Activated CD8-positive, alpha-beta T cell treated with anti-CD3 and anti-CD28 coated beads for 36 hours (primary cell): ENCODE results near the gene LINC00305. TPM values are rescaled to one million over a fixed set of nuclear protein-coding genes. Genes with fewer than 3 reads are reported as not detected.

Experiments
- ATAC-seq: fragments of 200-7000 bp; cut with Tn5 transposase; one replicate; pipeline ENCODE4 v1.10.0; 2021; ENCODE audit warnings: mild to moderate bottlenecking, moderate library complexity
- CTCF ChIA-PET: fragments of 350-600 bp; sonication (Branson Sonifier 250); formaldehyde crosslinking; loops from one replicate; lab custom pipeline; 2021; ENCODE audit warnings: antibody characterized with exemption; lab: Charles Lee
- POLR2A ChIA-PET: fragments of 350-600 bp; sonication (Branson Sonifier 250); formaldehyde crosslinking; loops from one replicate; lab custom pipeline; 2021; ENCODE audit warnings: antibody characterized with exemption; lab: Charles Lee
- DNase-seq: peaks from one replicate; pipeline ENCODE4 v3.0.0-alpha.2; 2020
- H3K27ac Mint-ChIP-seq: one replicate; pipeline ENCODE4 v1.8.0; 2021; ENCODE audit warnings: mild to moderate bottlenecking, mixed read lengths
- H3K27me3 Mint-ChIP-seq: one replicate; pipeline ENCODE4 v1.8.0; 2021; ENCODE audit warnings: mixed read lengths
- H3K36me3 Mint-ChIP-seq: one replicate; pipeline ENCODE4 v1.8.0; 2021; ENCODE audit warnings: low read depth, mixed read lengths
- H3K4me1 Mint-ChIP-seq: one replicate; pipeline ENCODE4 v1.8.0; 2021; ENCODE audit warnings: low read depth, mixed read lengths
- H3K4me3 Mint-ChIP-seq: one replicate; pipeline ENCODE4 v1.8.0; 2021; ENCODE audit warnings: mild to moderate bottlenecking, moderate library complexity, mixed read lengths
- H3K9me3 Mint-ChIP-seq: one replicate; pipeline ENCODE4 v1.8.0; 2021; ENCODE audit warnings: mixed read lengths
- intact Hi-C: fragments of 100-400 bp; cut with micrococcal nuclease; formaldehyde crosslinking; loops from one replicate; pipeline ENCODE4 v1.10.0; 2022
- total RNA-seq, 2 experiments: library from RNA; stranded (reverse); gene quantifications; one replicate each; pipeline ENCODE4 v1.2.3, GENCODE V29; 2021
- TF ChIP-seq, protein P1 (sequence below): fragments of 200-600 bp; IDR thresholded peaks from one replicate; pipeline ENCODE4 v1.8.0; 2022; ENCODE audit warnings: antibody characterized with exemption, mild to moderate bottlenecking

The LINC00305 gene
- total RNA-seq, 2 experiments from 2014 or later, result not detected

DNA sequence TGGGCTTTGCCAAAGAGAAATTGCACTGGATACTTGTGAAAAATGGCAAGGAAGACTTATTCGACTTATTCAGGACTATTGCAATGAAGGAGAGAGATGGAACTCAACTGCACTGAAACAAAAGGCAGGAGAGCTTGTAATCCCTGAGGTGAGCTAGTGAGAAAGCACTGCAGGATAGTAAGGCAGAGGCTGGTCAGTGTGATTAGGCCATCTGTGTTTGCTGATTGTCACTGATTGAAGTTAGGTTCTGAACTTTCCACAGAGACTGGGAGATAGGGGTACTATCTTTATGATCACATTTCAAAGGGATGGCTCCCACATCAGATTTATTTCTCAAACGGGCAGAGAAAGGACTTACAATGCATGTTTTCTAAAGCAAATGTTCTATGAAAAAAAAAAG, 96.1 kb downstream of the LINC00305 start:
- intact Hi-C loops, result no loop called here
- CTCF ChIA-PET, result no interaction called here

DNA sequence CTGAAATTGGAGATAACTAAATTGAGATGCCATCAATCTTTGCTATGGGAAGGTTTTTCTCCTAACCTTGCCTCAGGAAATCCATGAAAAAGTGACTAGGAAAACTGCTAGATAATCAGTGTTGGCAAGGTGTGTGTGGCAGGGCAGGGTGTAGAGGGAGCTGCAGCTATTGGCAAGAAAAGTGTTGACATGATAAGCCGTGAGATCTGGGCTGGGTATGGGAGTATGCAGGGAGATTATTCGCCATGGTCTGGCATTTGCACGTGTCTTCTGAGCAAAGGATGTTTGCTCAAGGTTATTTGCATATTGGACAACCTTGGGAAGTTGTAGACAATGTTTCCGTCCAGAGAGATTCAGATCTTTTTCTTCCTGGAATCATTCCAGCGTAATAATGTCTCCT, 104.3 kb downstream of the LINC00305 start:
- no peaks in the 10 kb centered on the region for H3K4me1 Mint-ChIP-seq
- intact Hi-C loops, result no loop called here

More for the DNA sequence above, 96.1 kb downstream of the LINC00305 start:
- no peaks in the 10 kb centered on the region for H3K36me3 Mint-ChIP-seq
- no peak for ATAC-seq
- DNase-seq, result no peak
- no peak overlapping the region for H3K4me3 Mint-ChIP-seq
- H3K9me3 Mint-ChIP-seq, result no peaks in the 10 kb centered on the region
- no peaks in the 10 kb centered on the region for H3K27me3 Mint-ChIP-seq
- POLR2A ChIA-PET, result no interaction called here
- TF ChIP-seq, protein P1, sequence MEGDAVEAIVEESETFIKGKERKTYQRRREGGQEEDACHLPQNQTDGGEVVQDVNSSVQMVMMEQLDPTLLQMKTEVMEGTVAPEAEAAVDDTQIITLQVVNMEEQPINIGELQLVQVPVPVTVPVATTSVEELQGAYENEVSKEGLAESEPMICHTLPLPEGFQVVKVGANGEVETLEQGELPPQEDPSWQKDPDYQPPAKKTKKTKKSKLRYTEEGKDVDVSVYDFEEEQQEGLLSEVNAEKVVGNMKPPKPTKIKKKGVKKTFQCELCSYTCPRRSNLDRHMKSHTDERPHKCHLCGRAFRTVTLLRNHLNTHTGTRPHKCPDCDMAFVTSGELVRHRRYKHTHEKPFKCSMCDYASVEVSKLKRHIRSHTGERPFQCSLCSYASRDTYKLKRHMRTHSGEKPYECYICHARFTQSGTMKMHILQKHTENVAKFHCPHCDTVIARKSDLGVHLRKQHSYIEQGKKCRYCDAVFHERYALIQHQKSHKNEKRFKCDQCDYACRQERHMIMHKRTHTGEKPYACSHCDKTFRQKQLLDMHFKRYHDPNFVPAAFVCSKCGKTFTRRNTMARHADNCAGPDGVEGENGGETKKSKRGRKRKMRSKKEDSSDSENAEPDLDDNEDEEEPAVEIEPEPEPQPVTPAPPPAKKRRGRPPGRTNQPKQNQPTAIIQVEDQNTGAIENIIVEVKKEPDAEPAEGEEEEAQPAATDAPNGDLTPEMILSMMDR, result no peak
- no peaks in the 10 kb centered on the region for H3K4me1 Mint-ChIP-seq
- H3K27ac Mint-ChIP-seq, result no peak overlapping the region

DNA sequence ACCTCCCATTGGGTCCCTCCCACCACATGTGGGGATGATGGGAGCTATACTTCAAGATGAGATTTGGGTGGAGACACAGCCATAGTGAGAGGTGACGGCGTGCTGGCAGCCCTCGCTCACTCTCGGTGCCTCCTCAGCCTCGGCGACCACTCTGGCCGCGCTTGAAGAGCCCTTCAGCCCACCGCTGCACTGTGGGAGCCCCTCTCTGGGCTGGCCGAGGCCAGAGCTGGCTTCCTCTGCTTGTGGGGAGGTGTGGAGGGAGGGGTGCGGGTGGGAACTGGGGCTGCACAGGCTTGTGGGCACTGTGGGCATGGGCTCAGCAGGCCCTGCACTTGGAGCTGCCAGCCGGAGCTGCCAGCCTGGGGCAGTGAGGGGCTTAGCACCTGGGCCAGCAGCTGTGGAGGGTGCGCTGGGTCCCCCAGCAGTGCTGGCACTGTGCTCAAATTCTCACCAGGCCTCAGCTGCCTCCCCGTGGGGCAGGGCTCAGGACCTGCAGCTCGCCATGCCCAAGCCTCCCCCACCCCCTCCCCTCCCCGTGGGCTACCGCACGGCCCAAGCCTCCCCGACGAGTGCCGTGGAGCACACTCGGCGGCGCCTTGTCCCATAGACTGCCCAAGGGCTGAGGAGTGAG, 106.0 kb downstream of the LINC00305 start:
- Mint-ChIP-seq H3K27ac (no peak overlapping the region), H3K9me3 (no peaks in the 10 kb centered on the region), H3K4me1 (no peaks in the 10 kb centered on the region), H3K27me3 (no peaks in the 10 kb centered on the region), H3K4me3 (no peak overlapping the region), H3K36me3 (no peaks in the 10 kb centered on the region)
- POLR2A ChIA-PET, result no interaction called here
- intact Hi-C loops, result no loop called here
- CTCF ChIA-PET, result interaction anchor here (1.7 kb wide), 1 partner anchor 8 kb away, joined by 5 read pairs; no protein-coding TSS in a partner anchor
- ATAC-seq (no peak), DNase-seq (no peak)
- TF ChIP-seq, protein P1, result no peak

More for the DNA sequence above, 104.3 kb downstream of the LINC00305 start:
- no peaks in the 10 kb centered on the region for H3K36me3 Mint-ChIP-seq
- no peaks in the 10 kb centered on the region for H3K9me3 Mint-ChIP-seq
- no peaks in the 10 kb centered on the region for H3K27me3 Mint-ChIP-seq
- DNase-seq (no peak), ATAC-seq (no peak)
- TF ChIP-seq, protein P1, result no peak
- H3K4me3 Mint-ChIP-seq, result no peak overlapping the region
- no peak overlapping the region for H3K27ac Mint-ChIP-seq
- CTCF ChIA-PET, result interaction anchor here (0.5 to 1.7 kb wide), 3 partner anchors 10 to 917 kb away, joined by 3 to 5 read pairs (median 3); no protein-coding TSS in a partner anchor
- POLR2A ChIA-PET, result no interaction called here

DNA sequence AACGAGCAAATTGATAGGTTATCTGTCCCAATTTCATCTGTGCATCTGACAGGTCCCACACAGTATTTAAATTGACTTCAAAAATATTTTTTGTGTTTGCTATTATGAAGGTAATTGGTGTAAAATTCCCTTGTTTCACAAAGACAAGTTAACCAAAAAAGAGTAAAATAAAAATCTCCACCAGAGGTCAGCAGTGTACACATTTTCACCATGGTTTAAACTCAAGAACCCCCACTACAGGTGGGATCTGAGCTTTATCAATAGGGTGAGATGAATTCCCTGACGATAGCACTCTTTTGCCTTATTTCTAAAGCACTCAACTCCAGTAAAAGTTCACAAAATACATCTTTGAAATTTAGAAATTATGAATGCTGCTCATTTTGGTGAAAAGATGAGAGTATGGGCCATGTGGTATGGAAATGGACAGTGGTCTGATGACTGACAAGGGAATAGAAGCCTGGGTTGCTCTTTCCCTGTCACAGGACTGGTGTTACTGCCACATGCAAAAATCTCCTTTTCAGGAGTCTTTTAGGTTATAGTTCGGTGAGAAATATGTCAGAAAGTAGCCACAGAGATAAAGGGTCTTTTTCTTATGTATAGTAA, 111.0 kb downstream of the LINC00305 start:
- intact Hi-C loops, result no loop called here
- no peak for DNase-seq
- ChIA-PET CTCF (interaction anchor here (0.8 to 1.7 kb wide), 13 partner anchors 10 to 756 kb away, joined by 3 to 5 read pairs (median 3); no protein-coding TSS in a partner anchor), POLR2A (no interaction called here)
- TF ChIP-seq, protein P1, result peak; percentile 78
- no peaks in the 10 kb centered on the region for H3K9me3 Mint-ChIP-seq
- no peak for ATAC-seq
- no peaks in the 10 kb centered on the region for H3K36me3 Mint-ChIP-seq
- H3K4me1 Mint-ChIP-seq, result no peaks in the 10 kb centered on the region
- H3K27me3 Mint-ChIP-seq, result peaks cover 2% of the 10 kb centered on the region
- H3K4me3 Mint-ChIP-seq, result no peak overlapping the region
- H3K27ac Mint-ChIP-seq, result no peak overlapping the region

DNA sequence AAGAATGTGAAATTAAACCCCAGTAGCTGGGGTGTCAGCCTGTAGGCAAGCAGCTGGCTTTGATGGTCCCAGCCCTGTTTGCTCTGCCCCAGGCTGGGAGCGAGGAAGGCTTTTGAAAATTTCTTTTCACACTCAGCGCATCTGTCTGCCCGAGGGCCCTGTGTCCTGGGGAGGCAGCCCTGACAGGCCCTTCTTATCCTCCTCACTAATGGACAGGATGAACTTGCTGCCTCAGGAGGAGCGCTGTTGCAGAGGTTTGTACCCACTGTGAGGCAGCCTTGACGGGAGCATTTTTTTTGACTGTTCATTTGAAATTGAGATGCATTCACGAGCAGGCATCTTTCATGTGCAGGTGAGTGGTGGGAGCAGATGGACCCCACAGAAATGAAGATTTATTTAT, 116.6 kb downstream of the LINC00305 start:
- TF ChIP-seq, protein P1, result no peak
- H3K9me3 Mint-ChIP-seq, result no peaks in the 10 kb centered on the region
- H3K4me3 Mint-ChIP-seq, result no peak overlapping the region
- POLR2A ChIA-PET, result no interaction called here
- H3K36me3 Mint-ChIP-seq, result no peaks in the 10 kb centered on the region
- H3K27me3 Mint-ChIP-seq, result peaks cover 13% of the 10 kb centered on the region
- ATAC-seq (no peak), DNase-seq (no peak)
- intact Hi-C loops, result no loop called here
- no peak overlapping the region for H3K27ac Mint-ChIP-seq
- H3K4me1 Mint-ChIP-seq, result no peaks in the 10 kb centered on the region
- CTCF ChIA-PET, result no interaction called here
